H9 (cell line): ENCODE data around the gene CDK9. TPM values are rescaled to one million over a fixed set of nuclear protein-coding genes. Genes with fewer than 3 reads are reported as not detected.

Experiments used
- DNase-seq: peaks from one replicate; pipeline ENCODE4 v3.0.0-alpha.2; 2017
- H2AFZ ChIP-seq: one replicate; pipeline ENCODE4 v1.6.1; 2013; ENCODE audit warnings: mild to moderate bottlenecking, low read length, control low read depth, moderate library complexity
- H2AK5ac ChIP-seq: 2 replicates; pipeline ENCODE4 v1.6.1; 2013; ENCODE audit warnings: low read length, control low read depth, mixed read lengths; ENCODE audit not compliant: insufficient read length
- H2BK120ac ChIP-seq: one replicate; pipeline ENCODE4 v1.6.1; 2013; ENCODE audit warnings: low read depth, mild to moderate bottlenecking, low read length, control low read depth, inconsistent platforms; ENCODE audit not compliant: poor library complexity, severe bottlenecking
- H2BK12ac ChIP-seq: 2 replicates; pipeline ENCODE4 v1.6.1; 2013; ENCODE audit warnings: low read length, control low read depth, mixed read lengths, low read depth; ENCODE audit not compliant: insufficient read length
- H2BK15ac ChIP-seq: 2 replicates; pipeline ENCODE4 v1.6.1; 2013; ENCODE audit warnings: low read depth, low read length, control low read depth
- H2BK20ac ChIP-seq: one replicate; pipeline ENCODE4 v1.6.1; 2013; ENCODE audit warnings: low read depth, mild to moderate bottlenecking, low read length, control low read depth, inconsistent platforms; ENCODE audit not compliant: poor library complexity, severe bottlenecking
- H2BK5ac ChIP-seq: 2 replicates; pipeline ENCODE4 v1.6.1; 2013; ENCODE audit warnings: low read length, control low read depth, mixed read lengths; ENCODE audit not compliant: insufficient read length
- H3K14ac ChIP-seq: 2 replicates; pipeline ENCODE4 v1.6.1; 2013; ENCODE audit warnings: low read length, control low read depth; ENCODE audit not compliant: insufficient read depth
- H3K18ac ChIP-seq: 2 replicates; pipeline ENCODE4 v1.6.1; 2013; ENCODE audit warnings: low read depth, mild to moderate bottlenecking, mixed read lengths, low read length, control low read depth; ENCODE audit not compliant: insufficient read length
- H3K23ac ChIP-seq: 2 replicates; pipeline ENCODE4 v1.6.1; 2013; ENCODE audit warnings: low read length, control low read depth, mixed read lengths, low read depth; ENCODE audit not compliant: insufficient read length
- H3K23me2 ChIP-seq: 2 replicates; pipeline ENCODE4 v1.6.1; 2013; ENCODE audit warnings: low read depth, mild to moderate bottlenecking, mixed read lengths, low read length, control low read depth; ENCODE audit not compliant: insufficient read length, poor library complexity, severe bottlenecking
- H3K27ac ChIP-seq: 2 replicates; pipeline ENCODE4 v1.5.1; 2013; ENCODE audit warnings: low read length, control low read depth, mixed read lengths, low read depth; ENCODE audit not compliant: insufficient read length
- H3K27me3 ChIP-seq: 2 replicates; pipeline ENCODE4 v1.6.1; 2013; ENCODE audit warnings: low read length, control low read depth, inconsistent platforms; ENCODE audit not compliant: insufficient read depth
- H3K4ac ChIP-seq: 2 replicates; pipeline ENCODE4 v1.6.1; 2013; ENCODE audit warnings: low read depth, mild to moderate bottlenecking, control low read depth, inconsistent platforms, low read length, moderate library complexity
- H3K4me1 ChIP-seq: 2 replicates; pipeline ENCODE4 v1.6.1; 2013; ENCODE audit warnings: low read length, control low read depth, inconsistent platforms; ENCODE audit not compliant: insufficient read depth
- H3K4me2 ChIP-seq: 2 replicates; pipeline ENCODE4 v1.6.1; 2013; ENCODE audit warnings: low read length, control low read depth, mixed read lengths; ENCODE audit not compliant: insufficient read length, insufficient read depth
- H3K56ac ChIP-seq: 2 replicates; pipeline ENCODE4 v1.6.1; 2013; ENCODE audit warnings: low read depth, mild to moderate bottlenecking, mixed read lengths, low read length, control low read depth; ENCODE audit not compliant: insufficient read length
- H3K79me1 ChIP-seq: 2 replicates; pipeline ENCODE4 v1.6.1; 2013; ENCODE audit warnings: low read depth, mild to moderate bottlenecking, moderate library complexity, low read length, control low read depth, inconsistent platforms; ENCODE audit not compliant: insufficient read depth, poor library complexity, severe bottlenecking
- H3K79me2 ChIP-seq: 2 replicates; pipeline ENCODE4 v1.6.1; 2013; ENCODE audit warnings: low read length, control low read depth, inconsistent platforms; ENCODE audit not compliant: insufficient read depth
- H3K9ac ChIP-seq: 2 replicates; pipeline ENCODE4 v1.6.1; 2013; ENCODE audit warnings: low read length, control low read depth, mixed read lengths; ENCODE audit not compliant: insufficient read length; ENCODE audit errors: extremely low read depth
- H3K9me3 ChIP-seq: one replicate; pipeline ENCODE4 v1.6.1; 2013; ENCODE audit warnings: low read depth, low read length, inconsistent platforms; ENCODE audit not compliant: control insufficient read depth
- H3T11ph ChIP-seq: one replicate; pipeline ENCODE4 v1.6.1; 2013; ENCODE audit warnings: mild to moderate bottlenecking, low read length, control low read depth, inconsistent platforms
- H4K20me1 ChIP-seq: one replicate; pipeline ENCODE4 v1.6.1; 2013; ENCODE audit not compliant: control insufficient read depth, insufficient read length, insufficient read depth
- H4K5ac ChIP-seq: 2 replicates; pipeline ENCODE4 v1.6.1; 2013; ENCODE audit warnings: low read depth, mild to moderate bottlenecking, mixed read lengths, low read length, control low read depth; ENCODE audit not compliant: insufficient read length
- H4K8ac ChIP-seq: replicated peaks from 2 replicates; pipeline ENCODE4 v1.6.1; 2013; ENCODE audit warnings: low read length, control low read depth, mixed read lengths, low read depth; ENCODE audit not compliant: insufficient read length
- H4K91ac ChIP-seq: 2 replicates; pipeline ENCODE4 v1.6.1; 2013; ENCODE audit warnings: low read depth, mild to moderate bottlenecking, moderate library complexity, mixed read lengths, low read length, control low read depth; ENCODE audit not compliant: insufficient read length
- H3K27ac Mint-ChIP-seq, 3 experiments: 2 replicates in 2 of 3; 3 replicates in 1 of 3; pipeline ENCODE4 v1.8.0; 2020 to 2021; ENCODE audit warnings: mixed read lengths in 3 of 3, mild to moderate bottlenecking in 1 of 3, moderate library complexity in 1 of 3
- H3K27me3 Mint-ChIP-seq: 2 replicates; pipeline ENCODE4 v1.8.0; 2021; ENCODE audit warnings: low read depth, mild to moderate bottlenecking, moderate library complexity, mixed read lengths
- H3K36me3 Mint-ChIP-seq, 3 experiments: 2 replicates in 2 of 3; 3 replicates in 1 of 3; pipeline ENCODE4 v1.8.0; 2020 to 2021; ENCODE audit warnings: low read depth in 3 of 3, mixed read lengths in 3 of 3; ENCODE audit not compliant: insufficient read depth in 1 of 3
- H3K4me1 Mint-ChIP-seq, 2 experiments: 2 replicates each; pipeline ENCODE4 v1.8.0; 2020; ENCODE audit warnings: mixed read lengths in 2 of 2
- H3K4me3 Mint-ChIP-seq, 2 experiments: 2 replicates in 1 of 2; 3 replicates in 1 of 2; pipeline ENCODE4 v1.8.0; 2020 to 2021; ENCODE audit warnings: mild to moderate bottlenecking in 2 of 2, mixed read lengths in 2 of 2, moderate library complexity in 1 of 2
- H3K9me3 Mint-ChIP-seq, 2 experiments: 2 replicates in 1 of 2; 3 replicates in 1 of 2; pipeline ENCODE4 v1.8.0; 2020; ENCODE audit warnings: mild to moderate bottlenecking in 2 of 2, mixed read lengths in 2 of 2, moderate library complexity in 1 of 2
- WGBS: extraction: QIAGEN DNeasy Blood & Tissue Kit; methylation state at CpG from one replicate; pipeline ENCODE4 v1.1.7; 2013; ENCODE audit warnings: missing lambda C conversion rate, low lambda C conversion rate, mixed read lengths; ENCODE audit not compliant: insufficient read length; ENCODE audit errors: extremely low coverage; 5-methylcytosine and 5-hydroxymethylcytosine counted together
- total RNA-seq: library from RNA; stranded (reverse); gene quantifications from 2 replicates; pipeline ENCODE4 v1.2.1, GENCODE V29; 2021
- TF ChIP-seq, protein P1 (sequence below): fragments of 200-600 bp; sonication (generic); conservative IDR thresholded peaks from 3 replicates; pipeline ENCODE4 v1.8.0; 2021; ENCODE audit warnings: antibody characterized with exemption, mild to moderate bottlenecking

CDK9 gene
- total RNA-seq, 1 experiment from 2014 or later = 85.7 TPM

DNA sequence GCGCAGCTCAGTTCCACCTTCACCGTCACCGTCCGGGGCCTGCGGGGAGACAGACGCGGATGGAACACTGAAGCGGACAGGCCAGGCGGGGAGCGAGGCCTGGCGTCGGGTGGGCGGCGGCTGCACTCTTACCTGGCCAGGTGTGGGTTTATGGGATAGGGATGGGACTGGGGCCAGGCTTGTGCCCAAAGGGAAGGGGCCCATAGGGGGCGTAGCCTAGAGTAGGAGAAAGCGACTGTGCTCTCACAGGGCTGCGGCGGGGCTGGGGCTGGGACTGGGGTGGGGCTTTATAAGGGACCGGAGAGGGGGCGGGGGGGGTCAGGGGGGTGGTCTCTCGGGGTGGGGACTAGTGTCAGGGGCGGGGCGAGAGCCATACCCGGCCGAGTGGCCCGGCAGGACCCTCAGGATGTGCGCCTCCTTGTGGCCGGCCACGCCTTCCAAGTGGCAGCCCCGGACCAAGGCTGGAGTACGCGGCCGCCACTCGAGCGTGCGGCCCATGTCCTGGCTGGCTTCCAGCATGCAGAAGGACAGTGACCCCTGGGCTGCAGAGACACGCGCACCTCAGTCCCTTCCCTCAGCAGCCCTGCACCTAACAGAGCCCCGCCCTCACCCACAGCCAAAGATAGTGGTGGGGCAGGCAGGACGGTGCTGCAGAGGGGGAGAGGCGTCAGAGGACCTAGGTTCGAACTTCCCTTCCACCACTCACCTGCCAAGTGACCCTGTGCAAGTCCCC is 39.7 kb downstream of the CDK9 start:
- Histone ChIP-seq H4K8ac (no peak overlapping the region), H3K14ac (0 out of 2 replicates have a peak overlapping the region, but pooled peaks have one; percentile 33), H2BK15ac (no peak overlapping the region), H2BK20ac (no peak overlapping the region), H3K18ac (no peak overlapping the region), H2BK12ac (no peak overlapping the region), H2AFZ (no peak overlapping the region), H2BK120ac (no peak overlapping the region), H3K4ac (no peak overlapping the region), H4K20me1 (no peaks in the 10 kb centered on the region), H3K27me3 (0 out of 2 replicates have a peak, but pooled peaks cover 2% of the 10 kb centered on the region), H3K23ac (no peak overlapping the region), H3K79me1 (no peaks in the 10 kb centered on the region), H2AK5ac (no peak overlapping the region), H3K56ac (no peak overlapping the region), H3K79me2 (no peaks in the 10 kb centered on the region), H3K27ac (no peak overlapping the region), H3K4me2 (peak overlapping the region; percentile 20), H4K5ac (no peak overlapping the region), H4K91ac (no peak overlapping the region), H3T11ph (no peak overlapping the region), H3K9ac (no peak overlapping the region), H3K9me3 (no peaks in the 10 kb centered on the region), H2BK5ac (no peak overlapping the region), H3K23me2 (peaks cover 7% of the 10 kb centered on the region), H3K4me1 (no peaks in the 10 kb centered on the region)
- Mint-ChIP-seq H3K27ac (peak overlapping the region; percentile 28 to 93 (median 85); a peak in 4 of 7 replicates), H3K4me3 (peak overlapping the region; percentile 60 to 66), H3K27me3 (peaks cover 24% of the 10 kb centered on the region), H3K4me1 (peaks cover 23 to 40% of the 10 kb centered on the region in 2 experiments), H3K9me3 (no peaks in the 10 kb centered on the region), H3K36me3 (no peaks in the 10 kb centered on the region; a peak in 1 of 7 replicates)
- DNase-seq = peak; percentile 95
- TF ChIP-seq, protein P1, sequence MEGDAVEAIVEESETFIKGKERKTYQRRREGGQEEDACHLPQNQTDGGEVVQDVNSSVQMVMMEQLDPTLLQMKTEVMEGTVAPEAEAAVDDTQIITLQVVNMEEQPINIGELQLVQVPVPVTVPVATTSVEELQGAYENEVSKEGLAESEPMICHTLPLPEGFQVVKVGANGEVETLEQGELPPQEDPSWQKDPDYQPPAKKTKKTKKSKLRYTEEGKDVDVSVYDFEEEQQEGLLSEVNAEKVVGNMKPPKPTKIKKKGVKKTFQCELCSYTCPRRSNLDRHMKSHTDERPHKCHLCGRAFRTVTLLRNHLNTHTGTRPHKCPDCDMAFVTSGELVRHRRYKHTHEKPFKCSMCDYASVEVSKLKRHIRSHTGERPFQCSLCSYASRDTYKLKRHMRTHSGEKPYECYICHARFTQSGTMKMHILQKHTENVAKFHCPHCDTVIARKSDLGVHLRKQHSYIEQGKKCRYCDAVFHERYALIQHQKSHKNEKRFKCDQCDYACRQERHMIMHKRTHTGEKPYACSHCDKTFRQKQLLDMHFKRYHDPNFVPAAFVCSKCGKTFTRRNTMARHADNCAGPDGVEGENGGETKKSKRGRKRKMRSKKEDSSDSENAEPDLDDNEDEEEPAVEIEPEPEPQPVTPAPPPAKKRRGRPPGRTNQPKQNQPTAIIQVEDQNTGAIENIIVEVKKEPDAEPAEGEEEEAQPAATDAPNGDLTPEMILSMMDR = peak; percentile 87
- no CpG with 5 or more reads among the region's 42 CpGs for WGBS
